ENCODE data around the gene SKI. TPM values are rescaled to one million over a fixed set of nuclear protein-coding genes. Genes with fewer than 3 reads are reported as not detected.

The SKI gene
- total RNA-seq, 4 donors from 2014 or later = 35.3 to 54.0 (median 47.3) TPM

DNA sequence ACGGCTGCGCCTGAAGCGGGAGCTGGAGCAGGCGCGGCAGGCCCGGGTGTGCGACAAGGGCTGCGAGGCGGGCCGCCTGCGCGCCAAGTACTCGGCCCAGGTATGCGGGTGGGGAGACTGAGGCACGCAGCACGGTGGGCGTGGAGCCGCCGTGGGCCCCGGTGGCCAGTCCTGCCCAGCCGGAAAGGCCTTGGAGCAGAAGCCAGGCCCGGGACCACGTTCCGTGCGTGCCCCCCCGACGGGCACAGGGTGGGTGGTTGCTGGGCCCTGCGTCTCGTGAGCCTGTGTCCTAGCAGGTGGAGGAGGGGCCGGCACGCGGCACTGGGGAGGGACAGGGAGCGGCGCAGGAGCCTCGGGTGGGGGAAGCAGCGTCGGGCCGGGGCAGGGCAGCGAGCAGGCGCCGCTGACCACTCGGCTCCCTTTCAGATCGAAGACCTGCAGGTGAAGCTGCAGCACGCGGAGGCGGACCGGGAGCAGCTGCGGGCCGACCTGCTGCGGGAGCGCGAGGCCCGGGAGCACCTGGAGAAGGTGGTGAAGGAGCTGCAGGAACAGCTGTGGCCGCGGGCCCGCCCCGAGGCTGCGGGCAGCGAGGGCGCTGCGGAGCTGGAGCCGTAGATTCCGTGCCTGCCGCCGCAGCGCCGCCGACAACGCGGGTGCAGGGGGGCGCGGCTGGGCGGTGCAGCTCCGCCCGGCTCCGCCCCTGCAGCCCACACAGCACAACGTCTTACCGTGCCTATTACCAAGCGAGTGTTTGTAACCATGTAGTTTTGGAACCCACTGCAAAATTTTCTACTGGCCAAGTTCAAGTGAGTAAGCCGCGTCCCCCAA lies 78.2 kb downstream of the SKI start:
- DNase-seq (ENCODE audit: low spot score) = no peak
- no peak for ATAC-seq (ENCODE audit: low FRiP score)
- TF ChIP-seq, protein P1, sequence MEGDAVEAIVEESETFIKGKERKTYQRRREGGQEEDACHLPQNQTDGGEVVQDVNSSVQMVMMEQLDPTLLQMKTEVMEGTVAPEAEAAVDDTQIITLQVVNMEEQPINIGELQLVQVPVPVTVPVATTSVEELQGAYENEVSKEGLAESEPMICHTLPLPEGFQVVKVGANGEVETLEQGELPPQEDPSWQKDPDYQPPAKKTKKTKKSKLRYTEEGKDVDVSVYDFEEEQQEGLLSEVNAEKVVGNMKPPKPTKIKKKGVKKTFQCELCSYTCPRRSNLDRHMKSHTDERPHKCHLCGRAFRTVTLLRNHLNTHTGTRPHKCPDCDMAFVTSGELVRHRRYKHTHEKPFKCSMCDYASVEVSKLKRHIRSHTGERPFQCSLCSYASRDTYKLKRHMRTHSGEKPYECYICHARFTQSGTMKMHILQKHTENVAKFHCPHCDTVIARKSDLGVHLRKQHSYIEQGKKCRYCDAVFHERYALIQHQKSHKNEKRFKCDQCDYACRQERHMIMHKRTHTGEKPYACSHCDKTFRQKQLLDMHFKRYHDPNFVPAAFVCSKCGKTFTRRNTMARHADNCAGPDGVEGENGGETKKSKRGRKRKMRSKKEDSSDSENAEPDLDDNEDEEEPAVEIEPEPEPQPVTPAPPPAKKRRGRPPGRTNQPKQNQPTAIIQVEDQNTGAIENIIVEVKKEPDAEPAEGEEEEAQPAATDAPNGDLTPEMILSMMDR (IDR thresholded peaks at IDR 0.05) = no peak

DNA sequence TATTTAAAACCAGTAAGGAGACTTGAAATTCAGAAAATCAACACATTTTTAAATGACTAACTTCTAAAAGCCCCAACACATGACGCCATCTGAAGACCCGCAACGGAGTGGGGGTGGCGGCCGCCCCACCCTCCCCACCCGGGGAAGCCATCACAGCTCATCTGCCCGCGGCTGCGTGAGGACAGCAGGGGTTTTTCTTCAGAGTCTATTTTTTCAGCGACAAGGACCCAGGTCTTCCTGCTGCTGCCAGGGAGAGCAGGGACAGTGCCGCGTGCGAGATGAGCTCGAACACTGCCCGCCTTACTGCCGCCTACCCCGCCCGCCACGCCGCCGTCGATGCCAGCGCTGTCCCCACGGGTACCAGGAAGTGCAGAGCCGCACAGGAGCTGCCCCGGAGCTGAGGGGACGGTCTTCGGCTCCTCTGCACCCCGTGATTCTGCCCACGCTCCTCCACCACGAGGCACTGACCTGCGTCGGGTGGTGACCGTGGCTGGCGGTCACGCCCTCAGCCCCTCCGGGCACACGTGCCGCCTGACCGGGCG lies 79.0 kb downstream of the SKI start:
- TF ChIP-seq, protein P1 (IDR thresholded peaks at IDR 0.05) = no peak
- ATAC-seq (ENCODE audit: low FRiP score) (no peak), DNase-seq (ENCODE audit: low spot score) (no peak)

DNA sequence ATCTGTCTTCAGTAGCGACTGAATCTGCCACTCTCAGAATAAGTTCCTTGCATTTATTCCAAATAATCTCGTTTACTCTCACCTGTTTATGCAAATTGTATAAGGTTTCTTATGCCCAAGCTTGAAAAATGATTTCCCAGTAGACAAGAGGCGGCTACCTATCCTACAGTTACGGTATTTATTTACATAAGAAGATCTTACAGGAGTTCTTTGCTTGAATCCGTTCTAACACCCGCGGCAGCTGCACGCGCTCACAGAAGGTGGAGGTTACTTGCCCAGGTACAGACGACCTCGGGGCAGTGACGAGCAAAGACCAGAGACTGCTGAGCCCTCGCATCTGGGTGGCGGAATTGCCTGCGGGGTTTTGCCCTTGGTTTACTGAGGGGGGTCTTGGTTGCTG lies 79.9 kb downstream of the SKI start:
- ATAC-seq (ENCODE audit: low FRiP score) (no peak), DNase-seq (ENCODE audit: low spot score) (no peak)
- TF ChIP-seq, protein P1 (IDR thresholded peaks at IDR 0.05) = no peak

DNA sequence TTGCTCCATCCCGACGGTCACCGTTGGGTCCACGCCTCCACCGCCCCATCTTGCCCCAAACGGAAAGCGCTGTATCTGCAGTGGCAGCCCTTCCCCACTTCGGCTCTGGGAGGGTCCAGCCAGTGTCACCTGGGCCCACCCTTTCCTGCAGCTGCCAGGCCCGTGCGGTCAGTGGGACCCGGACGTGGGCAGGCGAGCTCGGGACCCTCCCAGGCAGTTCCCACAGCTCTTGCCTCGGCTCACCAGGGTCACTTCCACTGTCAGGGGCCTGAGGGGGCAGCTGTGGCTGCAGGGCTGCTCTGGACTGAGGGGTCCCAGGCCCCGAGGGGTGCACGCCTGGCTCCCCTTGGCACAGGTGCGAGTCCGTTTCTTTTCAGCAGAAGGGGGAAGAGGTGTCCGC lies 80.7 kb downstream of the SKI start:
- ATAC-seq (ENCODE audit: low FRiP score) = no peak
- TF ChIP-seq, protein P1 (IDR thresholded peaks at IDR 0.05) = no peak
- no peak for DNase-seq (ENCODE audit: low spot score)

DNA sequence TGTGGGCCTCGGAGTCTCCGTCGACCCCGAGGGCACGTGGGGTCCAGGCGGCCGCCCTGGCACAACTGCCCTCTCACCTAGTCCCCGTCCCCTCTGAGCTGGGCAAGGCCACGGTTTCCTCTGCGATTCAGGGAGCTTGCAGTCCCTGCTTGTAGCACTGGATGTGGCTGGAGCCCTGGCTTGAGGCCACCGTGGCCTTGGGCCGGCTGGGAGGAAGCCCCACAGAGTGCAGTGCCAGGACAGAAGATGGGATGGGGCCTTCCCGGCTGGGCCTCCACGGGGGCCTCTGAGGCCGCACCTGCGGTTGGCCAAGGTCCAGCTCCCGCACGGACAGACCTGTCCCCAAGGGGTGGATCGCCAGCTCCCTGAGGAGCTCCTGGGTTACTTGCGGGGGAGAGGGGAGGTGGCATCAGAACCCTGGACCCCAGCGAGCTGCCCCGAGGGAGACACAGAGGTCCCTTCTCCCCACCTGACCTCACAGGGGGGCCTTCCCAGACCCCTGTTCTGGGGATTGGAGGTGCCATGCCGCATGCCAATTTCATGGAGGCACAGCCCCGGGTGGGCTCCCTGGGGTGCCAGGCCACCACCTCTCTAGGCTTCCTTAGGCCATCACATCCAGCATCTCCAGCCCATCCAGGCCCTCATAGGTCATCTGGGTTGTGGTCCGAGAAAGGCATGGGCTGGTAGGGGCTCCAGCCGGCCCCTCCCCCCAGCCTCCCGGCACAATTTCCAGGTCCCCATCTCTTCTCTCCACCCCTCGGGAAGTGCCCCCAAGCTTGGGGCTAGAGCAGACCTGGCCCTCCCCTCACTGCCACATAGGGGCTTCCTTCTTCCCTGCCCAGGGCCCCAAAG lies 82.4 kb downstream of the SKI start:
- DNase-seq (ENCODE audit: low spot score) (no peak), ATAC-seq (ENCODE audit: low FRiP score) (no peak)

DNA sequence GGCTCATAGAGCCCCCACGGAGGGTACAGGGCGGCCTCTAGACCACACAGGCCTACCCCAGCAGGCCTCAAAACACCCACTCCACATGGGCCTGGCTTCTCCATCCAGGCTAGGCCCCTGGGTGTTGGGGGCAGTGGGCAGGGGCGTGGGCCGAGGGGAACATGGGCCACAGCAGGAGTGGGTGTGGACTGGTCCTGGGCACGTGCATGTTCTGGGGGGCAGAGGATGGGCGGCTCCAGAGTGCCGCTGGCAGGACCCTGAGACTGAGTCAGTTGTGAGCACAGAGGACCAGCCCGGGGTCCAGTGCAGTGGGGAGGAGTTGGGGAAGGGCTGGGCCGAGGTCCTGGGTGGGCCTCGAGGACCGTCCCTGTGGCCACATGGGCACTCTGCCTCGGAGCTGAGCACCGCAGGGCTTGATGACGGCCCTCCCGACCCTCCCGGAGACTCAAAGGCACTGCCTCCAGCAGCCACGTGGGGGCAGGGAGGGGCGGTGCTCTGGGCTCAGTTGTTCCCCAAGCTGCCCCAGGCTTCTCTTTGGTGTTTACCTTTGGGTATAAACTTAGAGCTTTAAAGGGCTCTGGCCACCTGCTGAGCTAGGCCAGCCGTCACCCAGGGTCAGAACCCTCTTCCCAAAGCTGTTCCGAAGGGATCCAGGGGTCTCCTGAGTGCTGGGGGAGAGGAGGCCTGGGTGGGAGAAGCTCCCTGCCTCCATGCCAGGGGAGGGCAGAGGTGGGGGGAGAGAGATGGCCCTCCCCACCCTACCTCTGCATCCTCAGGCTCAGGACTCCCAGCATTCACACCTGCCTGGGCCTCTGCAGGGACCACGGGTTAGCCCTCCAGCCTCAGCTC lies 83.3 kb downstream of the SKI start:
- ATAC-seq (ENCODE audit: low FRiP score) = peak; percentile 41
- no peak for DNase-seq (ENCODE audit: low spot score)
- TF ChIP-seq, protein P1 (IDR thresholded peaks at IDR 0.05) = no peak

More for the DNA sequence above, 82.4 kb downstream of the SKI start:
- TF ChIP-seq, protein P1 (IDR thresholded peaks at IDR 0.05) = no peak

Measured in omental fat pad (tissue), 4 donors.